Stomach (tissue), 4 donors: Measurements from ENCODE around the gene GRM4.

Experiments
- CTCF ChIP-seq, 7 experiments: fragments of 450-650 bp in 4 of 7; fragments of 200-600 bp in 3 of 7; sonication (generic) in 3 of 7; IDR thresholded peaks; one replicate each; pipeline ENCODE4 v1.5.1; 2016 to 2019; ENCODE audit warnings: antibody characterized with exemption in 7 of 7, control low read depth in 2 of 7, mild to moderate bottlenecking in 1 of 7
- POLR2A ChIP-seq, 4 donors: fragments of 450-650 bp; IDR thresholded peaks; one replicate each; pipeline ENCODE4 v1.6.1; 2016; ENCODE audit warnings: antibody characterized with exemption in 4 of 4, control low read depth in 2 of 4, mild to moderate bottlenecking in 1 of 4, moderate library complexity in 1 of 4

- TF ChIP-seq POLR2A (IDR thresholded peaks at IDR 0.05): no peak
- TF ChIP-seq CTCF (IDR thresholded peaks at IDR 0.05): no peak
Measured at GRCh38 chr6:34068462-34069044, 77.3 kb downstream of the GRM4 start.
